ENCODE measurements around the gene SCN3B. TPM values are rescaled to one million over a fixed set of nuclear protein-coding genes. Genes with fewer than 3 reads are reported as not detected.

The SCN3B gene
- total RNA-seq, 1 experiment from 2014 or later, result 0.77 TPM

GRCh38 chr11:123682696-123683410, 28.4 kb upstream of the SCN3B start:
- no peaks in the 10 kb centered on the region for H3K4me1 ChIP-seq (ENCODE audit: insufficient read depth, low read length)
- H3K27ac Mint-ChIP-seq, result no peak overlapping the region
- no peak overlapping the region for H3K14ac ChIP-seq (ENCODE audit: insufficient read depth, low read length)
- no peak overlapping the region for H4K8ac ChIP-seq (replicated peaks; ENCODE audit: insufficient read length, low read depth, low read length)
- H3K9ac ChIP-seq (ENCODE audit: extremely low read depth, insufficient read length, low read length), result no peak overlapping the region
- H3K79me1 ChIP-seq (ENCODE audit: insufficient read depth, low read depth, low read length, poor library complexity, severe bottlenecking), result no peaks in the 10 kb centered on the region
- H2BK120ac ChIP-seq (ENCODE audit: low read depth, low read length, poor library complexity, severe bottlenecking), result no peak overlapping the region
- H3K23ac ChIP-seq (ENCODE audit: insufficient read length, low read depth, low read length), result no peak overlapping the region
- H4K20me1 ChIP-seq (ENCODE audit: control insufficient read depth, insufficient read depth, insufficient read length), result no peaks in the 10 kb centered on the region
- no peaks in the 10 kb centered on the region; a peak in 1 of 7 replicates for H3K36me3 Mint-ChIP-seq (ENCODE audit: insufficient read depth in 1 of 3, low read depth in 3 of 3)
- H3K4me1 Mint-ChIP-seq, result peaks cover 8 to 10% of the 10 kb centered on the region in 2 experiments
- no peaks in the 10 kb centered on the region for H3K9me3 ChIP-seq (ENCODE audit: control insufficient read depth, low read depth, low read length)
- H3K4ac ChIP-seq (ENCODE audit: low read depth, low read length), result no peak overlapping the region
- H2BK12ac ChIP-seq (ENCODE audit: insufficient read length, low read depth, low read length), result no peak overlapping the region
- no peak overlapping the region for H3K4me2 ChIP-seq (ENCODE audit: insufficient read depth, insufficient read length, low read length)
- no peak overlapping the region for H3K18ac ChIP-seq (ENCODE audit: insufficient read length, low read depth, low read length)
- no peaks in the 10 kb centered on the region for H3K27me3 ChIP-seq (ENCODE audit: insufficient read depth, low read length)
- H4K91ac ChIP-seq (ENCODE audit: insufficient read length, low read depth, low read length), result no peak overlapping the region
- H3T11ph ChIP-seq (ENCODE audit: low read length), result no peak overlapping the region
- H3K23me2 ChIP-seq (ENCODE audit: insufficient read length, low read depth, low read length, poor library complexity, severe bottlenecking), result no peaks in the 10 kb centered on the region
- H3K27ac ChIP-seq (ENCODE audit: insufficient read length, low read depth, low read length), result no peak overlapping the region
- peaks cover 11% of the 10 kb centered on the region for H3K27me3 Mint-ChIP-seq (ENCODE audit: low read depth)
- no peak overlapping the region for H3K4me3 Mint-ChIP-seq
- H2AK5ac ChIP-seq (ENCODE audit: insufficient read length, low read length), result no peak overlapping the region
- H3K79me2 ChIP-seq (ENCODE audit: insufficient read depth, low read length), result no peaks in the 10 kb centered on the region
- no peak overlapping the region for H2BK15ac ChIP-seq (ENCODE audit: low read depth, low read length)
- H3K9me3 Mint-ChIP-seq, result peaks cover 0 to 2% of the 10 kb centered on the region in 2 experiments; a peak in 1 of 5 replicates
- no peak overlapping the region for H2BK5ac ChIP-seq (ENCODE audit: insufficient read length, low read length)
- no peak overlapping the region for H2BK20ac ChIP-seq (ENCODE audit: low read depth, low read length, poor library complexity, severe bottlenecking)
- no peak overlapping the region for H4K5ac ChIP-seq (ENCODE audit: insufficient read length, low read depth, low read length)
- TF ChIP-seq, protein P1, sequence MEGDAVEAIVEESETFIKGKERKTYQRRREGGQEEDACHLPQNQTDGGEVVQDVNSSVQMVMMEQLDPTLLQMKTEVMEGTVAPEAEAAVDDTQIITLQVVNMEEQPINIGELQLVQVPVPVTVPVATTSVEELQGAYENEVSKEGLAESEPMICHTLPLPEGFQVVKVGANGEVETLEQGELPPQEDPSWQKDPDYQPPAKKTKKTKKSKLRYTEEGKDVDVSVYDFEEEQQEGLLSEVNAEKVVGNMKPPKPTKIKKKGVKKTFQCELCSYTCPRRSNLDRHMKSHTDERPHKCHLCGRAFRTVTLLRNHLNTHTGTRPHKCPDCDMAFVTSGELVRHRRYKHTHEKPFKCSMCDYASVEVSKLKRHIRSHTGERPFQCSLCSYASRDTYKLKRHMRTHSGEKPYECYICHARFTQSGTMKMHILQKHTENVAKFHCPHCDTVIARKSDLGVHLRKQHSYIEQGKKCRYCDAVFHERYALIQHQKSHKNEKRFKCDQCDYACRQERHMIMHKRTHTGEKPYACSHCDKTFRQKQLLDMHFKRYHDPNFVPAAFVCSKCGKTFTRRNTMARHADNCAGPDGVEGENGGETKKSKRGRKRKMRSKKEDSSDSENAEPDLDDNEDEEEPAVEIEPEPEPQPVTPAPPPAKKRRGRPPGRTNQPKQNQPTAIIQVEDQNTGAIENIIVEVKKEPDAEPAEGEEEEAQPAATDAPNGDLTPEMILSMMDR (conservative IDR thresholded peaks at IDR 0.05), result no peak
- H2AFZ ChIP-seq (ENCODE audit: low read length), result no peak overlapping the region
- H3K56ac ChIP-seq (ENCODE audit: insufficient read length, low read depth, low read length), result no peak overlapping the region
- WGBS (ENCODE audit: extremely low coverage, insufficient read length, low lambda C conversion rate), result no CpG with 5 or more reads among the region's 5 CpGs
- no peak for DNase-seq

Measured in H9 (cell line).